GM21360 (cell line): ENCODE results near the gene NADK.

ENCODE experiments used
- ATAC-seq: cut with Tn5 transposase; IDR thresholded peaks from one replicate; pipeline ENCODE4 v1.9.1; 2021; ENCODE audit warnings: mild to moderate bottlenecking, moderate library complexity; ENCODE audit not compliant: unreplicated experiment

NADK gene

GRCh38 chr1:1788136-1788535, 9.9 kb upstream of the NADK start:
- no peak for ATAC-seq

GRCh38 chr1:1786836-1787605, 8.8 kb upstream of the NADK start:
- ATAC-seq, result no peak

- no peak for ATAC-seq
Measured at GRCh38 chr1:1785666-1786065, 7.4 kb upstream of the NADK start.

GRCh38 chr1:1784933-1785332, 6.7 kb upstream of the NADK start:
- ATAC-seq, result no peak

- ATAC-seq, result no peak
Measured at GRCh38 chr1:1783320-1783719, 5.0 kb upstream of the NADK start.

- ATAC-seq, result no peak
Measured at GRCh38 chr1:1782399-1783221, 4.3 kb upstream of the NADK start.

- no peak for ATAC-seq
Measured at GRCh38 chr1:1781526-1781903, 3.2 kb upstream of the NADK start.

- ATAC-seq, result no peak
Measured at GRCh38 chr1:1780598-1781525, 2.6 kb upstream of the NADK start.

GRCh38 chr1:1779691-1780597, 1.7 kb upstream of the NADK start:
- peak; percentile 20 for ATAC-seq

GRCh38 chr1:1779320-1779675, 1.0 kb upstream of the NADK start:
- ATAC-seq, result no peak

- peak; percentile 64 for ATAC-seq
Measured at GRCh38 chr1:1778663-1779319, 521 bp upstream of the NADK start.

GRCh38 chr1:1777583-1777899, 729 bp downstream of the NADK start:
- no peak for ATAC-seq

GRCh38 chr1:1776672-1777582, 1.3 kb downstream of the NADK start:
- no peak for ATAC-seq

- no peak for ATAC-seq
Measured at GRCh38 chr1:1775327-1776226, 2.7 kb downstream of the NADK start.

- no peak for ATAC-seq
Measured at GRCh38 chr1:1773874-1774273, 4.4 kb downstream of the NADK start.

GRCh38 chr1:1771096-1771495, 7.2 kb downstream of the NADK start:
- ATAC-seq, result no peak

- no peak for ATAC-seq
Measured at GRCh38 chr1:1770102-1770501, 8.2 kb downstream of the NADK start.
